Measurements from ENCODE around the gene GTPBP2. TPM values are rescaled to one million over a fixed set of nuclear protein-coding genes. Genes with fewer than 3 reads are reported as not detected.

GTPBP2 gene
- total RNA-seq, 1 experiment from 2014 or later = 72.2 TPM

DNA sequence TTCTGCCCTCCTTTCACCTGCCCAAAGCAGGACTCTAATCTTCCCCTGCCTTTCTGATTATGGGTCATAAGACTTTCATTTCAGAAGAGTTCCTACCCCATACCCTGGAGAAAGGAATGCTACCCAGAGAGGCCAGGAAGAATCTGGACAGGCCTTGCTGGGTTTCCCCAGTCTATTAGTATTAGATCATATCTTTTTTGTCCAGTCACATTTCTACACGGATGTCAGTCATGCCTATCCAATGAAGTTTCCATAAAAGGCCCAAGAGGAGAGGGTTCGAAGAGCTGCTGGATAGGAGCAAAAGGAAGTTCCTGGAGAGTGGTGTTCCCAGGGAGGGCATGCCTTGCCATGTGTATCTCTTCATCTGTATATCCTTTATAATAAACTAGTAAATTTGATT lies 49.9 kb downstream of the GTPBP2 start:
- no peak overlapping the region for H3K4me3 Mint-ChIP-seq

More for the DNA sequence above, 49.9 kb downstream of the GTPBP2 start:
- H2AK5ac ChIP-seq (ENCODE audit: insufficient read length, low read length) = no peak overlapping the region
- H3K23ac ChIP-seq (ENCODE audit: insufficient read length, low read depth, low read length) = no peak overlapping the region
- H2BK5ac ChIP-seq (ENCODE audit: insufficient read length, low read length) = no peak overlapping the region
- H2AFZ ChIP-seq (ENCODE audit: low read length) = no peak overlapping the region
- no peak overlapping the region; a peak in 1 of 7 replicates for H3K27ac Mint-ChIP-seq
- H3T11ph ChIP-seq (ENCODE audit: low read length) = no peak overlapping the region
- TF ChIP-seq, protein P1, sequence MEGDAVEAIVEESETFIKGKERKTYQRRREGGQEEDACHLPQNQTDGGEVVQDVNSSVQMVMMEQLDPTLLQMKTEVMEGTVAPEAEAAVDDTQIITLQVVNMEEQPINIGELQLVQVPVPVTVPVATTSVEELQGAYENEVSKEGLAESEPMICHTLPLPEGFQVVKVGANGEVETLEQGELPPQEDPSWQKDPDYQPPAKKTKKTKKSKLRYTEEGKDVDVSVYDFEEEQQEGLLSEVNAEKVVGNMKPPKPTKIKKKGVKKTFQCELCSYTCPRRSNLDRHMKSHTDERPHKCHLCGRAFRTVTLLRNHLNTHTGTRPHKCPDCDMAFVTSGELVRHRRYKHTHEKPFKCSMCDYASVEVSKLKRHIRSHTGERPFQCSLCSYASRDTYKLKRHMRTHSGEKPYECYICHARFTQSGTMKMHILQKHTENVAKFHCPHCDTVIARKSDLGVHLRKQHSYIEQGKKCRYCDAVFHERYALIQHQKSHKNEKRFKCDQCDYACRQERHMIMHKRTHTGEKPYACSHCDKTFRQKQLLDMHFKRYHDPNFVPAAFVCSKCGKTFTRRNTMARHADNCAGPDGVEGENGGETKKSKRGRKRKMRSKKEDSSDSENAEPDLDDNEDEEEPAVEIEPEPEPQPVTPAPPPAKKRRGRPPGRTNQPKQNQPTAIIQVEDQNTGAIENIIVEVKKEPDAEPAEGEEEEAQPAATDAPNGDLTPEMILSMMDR (conservative IDR thresholded peaks at IDR 0.05) = no peak
- peaks cover 9% of the 10 kb centered on the region; the same call in 1 of the 2 replicates for H3K79me2 ChIP-seq (ENCODE audit: insufficient read depth, low read length)
- no peak overlapping the region for H2BK120ac ChIP-seq (ENCODE audit: low read depth, low read length, poor library complexity, severe bottlenecking)
- H4K91ac ChIP-seq (ENCODE audit: insufficient read length, low read depth, low read length) = no peak overlapping the region
- H2BK15ac ChIP-seq (ENCODE audit: low read depth, low read length) = no peak overlapping the region
- peaks cover 5% of the 10 kb centered on the region in 2 experiments; a peak in 4 of 5 replicates for H3K9me3 Mint-ChIP-seq
- peaks cover 18% of the 10 kb centered on the region in 2 experiments for H3K4me1 Mint-ChIP-seq
- H4K8ac ChIP-seq (replicated peaks; ENCODE audit: insufficient read length, low read depth, low read length) = no peak overlapping the region
- no peak for DNase-seq
- H4K20me1 ChIP-seq (ENCODE audit: control insufficient read depth, insufficient read depth, insufficient read length) = no peaks in the 10 kb centered on the region
- no peak overlapping the region for H3K56ac ChIP-seq (ENCODE audit: insufficient read length, low read depth, low read length)
- no peak overlapping the region for H2BK20ac ChIP-seq (ENCODE audit: low read depth, low read length, poor library complexity, severe bottlenecking)
- H3K36me3 Mint-ChIP-seq (ENCODE audit: insufficient read depth in 1 of 3, low read depth in 3 of 3) = peaks cover 8 to 39% (median 33%) of the 10 kb centered on the region in 3 experiments; a peak in 6 of 7 replicates
- no peak overlapping the region for H2BK12ac ChIP-seq (ENCODE audit: insufficient read length, low read depth, low read length)
- no peak overlapping the region for H3K27ac ChIP-seq (ENCODE audit: insufficient read length, low read depth, low read length)
- peaks cover 7% of the 10 kb centered on the region for H3K23me2 ChIP-seq (ENCODE audit: insufficient read length, low read depth, low read length, poor library complexity, severe bottlenecking)
- H3K27me3 ChIP-seq (ENCODE audit: insufficient read depth, low read length) = no peaks in the 10 kb centered on the region
- no peak overlapping the region for H3K14ac ChIP-seq (ENCODE audit: insufficient read depth, low read length)
- H3K4ac ChIP-seq (ENCODE audit: low read depth, low read length) = no peak overlapping the region
- H3K4me2 ChIP-seq (ENCODE audit: insufficient read depth, insufficient read length, low read length) = no peak overlapping the region
- no peak overlapping the region for H3K9ac ChIP-seq (ENCODE audit: extremely low read depth, insufficient read length, low read length)
- H3K27me3 Mint-ChIP-seq (ENCODE audit: low read depth) = no peaks in the 10 kb centered on the region
- no peaks in the 10 kb centered on the region for H3K9me3 ChIP-seq (ENCODE audit: control insufficient read depth, low read depth, low read length)
- WGBS (ENCODE audit: extremely low coverage, insufficient read length, low lambda C conversion rate) = no CpG with 5 or more reads among the region's 2 CpGs
- no peaks in the 10 kb centered on the region for H3K4me1 ChIP-seq (ENCODE audit: insufficient read depth, low read length)
- no peak overlapping the region for H3K18ac ChIP-seq (ENCODE audit: insufficient read length, low read depth, low read length)
- H3K79me1 ChIP-seq (ENCODE audit: insufficient read depth, low read depth, low read length, poor library complexity, severe bottlenecking) = no peaks in the 10 kb centered on the region
- H4K5ac ChIP-seq (ENCODE audit: insufficient read length, low read depth, low read length) = no peak overlapping the region
